ENCODE data around the gene ACOX2. TPM values are rescaled to one million over a fixed set of nuclear protein-coding genes. Genes with fewer than 3 reads are reported as not detected.

Gene ACOX2
- total and polyA plus RNA-seq, 2 of the 13 experiments (the other 11 are each of a cell fraction or from before 2014, with no cell fraction given) = 42.6 to 98.5 TPM

DNA sequence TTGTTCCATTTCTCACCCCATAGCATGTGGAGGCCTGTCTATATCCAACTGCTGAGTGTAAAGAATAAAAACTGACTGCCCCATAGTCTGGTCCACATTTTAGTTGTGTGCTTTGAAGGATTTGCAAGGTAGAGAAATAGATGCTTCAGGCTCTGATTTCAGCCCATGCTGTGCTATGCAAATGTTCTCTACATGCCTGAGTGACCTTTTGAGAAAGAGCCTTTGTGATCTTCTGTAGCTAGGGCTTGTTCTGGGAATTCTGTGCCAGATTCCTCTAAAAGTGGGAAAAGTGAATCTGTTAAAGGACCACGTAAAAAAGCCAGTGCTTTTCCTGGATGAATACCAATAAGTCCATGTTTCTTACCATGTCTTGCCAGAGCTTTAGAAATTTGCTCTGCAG is 39.9 kb downstream of the ACOX2 start:
- TF ChIP-seq ZNF713 (CRISPR knock-in tag; IDR thresholded peaks at IDR 0.05) = no peak
- no peak for TF ChIP-seq KLF12 (CRISPR knock-in tag; IDR thresholded peaks at IDR 0.05; ENCODE audit: borderline replicate concordance)
- no peak for TF ChIP-seq KDM2A (CRISPR knock-in tag; IDR thresholded peaks at IDR 0.05; ENCODE audit: borderline replicate concordance, low read depth)
- no peak for TF ChIP-seq ZNF460 (CRISPR knock-in tag; IDR thresholded peaks at IDR 0.05; ENCODE audit: borderline replicate concordance)
- no peak for TF ChIP-seq IKZF1 (IDR thresholded peaks at IDR 0.05)
- TF ChIP-seq MTF2 (CRISPR knock-in tag; IDR thresholded peaks at IDR 0.05; ENCODE audit: borderline replicate concordance) = no peak
- 59% methylated on average over 1 of the region's 1 CpG for WGBS (ENCODE audit: low lambda C conversion rate)
- no peak overlapping the region for H2AFZ ChIP-seq (ENCODE audit: low read length)
- no peak overlapping the region for H3K4me2 ChIP-seq (ENCODE audit: low read depth, low read length)
- intact Hi-C loops (cut with micrococcal nuclease; ENCODE audit: unreplicated experiment) = no loop called here
- H3K79me2 ChIP-seq (ENCODE audit: insufficient read depth, low read length) = peaks cover 76% of the 10 kb centered on the region
- peaks cover 0 to 23% of the 10 kb centered on the region in 2 experiments; a peak in 4 of 5 replicates for H3K36me3 ChIP-seq (replicated peaks in 1 of 2; ENCODE audit: control insufficient read depth in 1 of 2, insufficient read depth in 2 of 2, low read length in 2 of 2)
- ATAC-seq (peak; percentile 32; the same call in 1 of the 3 replicates), FAIRE-seq (no peak), DNase-seq (ENCODE audit: low spot score) (no peak)
- H3K27me3 ChIP-seq (ENCODE audit: control insufficient read depth in 1 of 2, insufficient read depth in 2 of 2, low read length in 2 of 2) = no peaks in the 10 kb centered on the region; a peak in 1 of 5 replicates
- H4K20me1 ChIP-seq (ENCODE audit: insufficient read depth, low read length) = peaks cover 6% of the 10 kb centered on the region
- no peaks in the 10 kb centered on the region for H3K9me3 ChIP-seq (ENCODE audit: low read length)
- no peak overlapping the region for H3K9ac ChIP-seq (ENCODE audit: insufficient read depth, low read depth, low read length)
- POLR2A ChIA-PET = interaction anchor here (1.3 kb wide), 1 partner anchor 33 kb away, joined by 3 read pairs; no protein-coding TSS in a partner anchor
- CTCF ChIA-PET (ENCODE audit: low intra/inter-chr PET ratio, low total read pairs) = no interaction called here
- H3K4me1 ChIP-seq (ENCODE audit: insufficient read depth, low read length) = peaks cover 47% of the 10 kb centered on the region
- no TSS peak for BruUV-seq (replicated peaks)
- no peak overlapping the region for H3K4me3 ChIP-seq (replicated peaks in 1 of 3; ENCODE audit: insufficient read depth in 1 of 3, low read depth in 2 of 3, low read length in 3 of 3)
- no peak overlapping the region for H3K27ac ChIP-seq (ENCODE audit: extremely low read length, insufficient read depth, low read length)
- in situ Hi-C loops (cut with HindIII; ENCODE audit: extremely low pct_ligation_motif_present, low pct_unique_long_range_greater_than_20kb) = no loop called here

DNA sequence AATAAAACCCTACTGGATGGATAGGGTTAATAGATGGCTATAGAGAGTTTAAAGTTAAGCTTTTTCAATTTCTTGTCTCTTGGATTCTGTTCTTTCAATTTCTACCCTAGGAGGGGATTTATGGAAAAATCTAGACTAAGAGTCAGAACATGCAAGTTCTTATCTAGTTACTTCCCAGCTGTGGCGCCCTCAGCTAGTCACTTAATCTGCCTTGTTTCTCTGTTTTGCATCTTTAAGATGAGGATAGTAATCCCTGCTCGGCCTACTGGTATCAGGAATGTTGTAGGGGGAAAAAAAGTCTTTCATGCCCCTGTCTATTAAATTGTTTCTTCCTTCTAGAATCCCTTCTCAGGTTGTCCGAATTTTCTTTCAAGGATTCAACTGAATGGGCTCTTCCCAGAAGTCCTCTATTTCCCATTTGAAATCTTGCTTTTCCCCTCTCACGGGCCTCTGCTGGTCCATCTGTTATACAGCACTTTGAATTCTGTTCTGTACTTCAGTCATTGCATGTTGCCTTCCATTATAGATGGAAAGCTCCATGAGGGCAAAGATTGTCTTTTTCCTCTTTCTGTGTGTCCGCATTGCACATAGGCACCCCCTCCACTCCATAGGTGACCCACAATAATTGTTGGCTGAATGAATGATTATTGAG is 40.7 kb downstream of the ACOX2 start:
- Histone ChIP-seq H3K9me3 (ENCODE audit: low read length) (no peaks in the 10 kb centered on the region), H3K9ac (ENCODE audit: insufficient read depth, low read depth, low read length) (no peak overlapping the region), H3K4me3 (replicated peaks in 1 of 3; ENCODE audit: insufficient read depth in 1 of 3, low read depth in 2 of 3, low read length in 3 of 3) (no peak overlapping the region), H3K36me3 (replicated peaks in 1 of 2; ENCODE audit: control insufficient read depth in 1 of 2, insufficient read depth in 2 of 2, low read length in 2 of 2) (peaks cover 0 to 17% of the 10 kb centered on the region in 2 experiments; a peak in 4 of 5 replicates), H3K27me3 (ENCODE audit: control insufficient read depth in 1 of 2, insufficient read depth in 2 of 2, low read length in 2 of 2) (no peaks in the 10 kb centered on the region; a peak in 1 of 5 replicates), H3K79me2 (ENCODE audit: insufficient read depth, low read length) (peaks cover 74% of the 10 kb centered on the region), H3K4me1 (ENCODE audit: insufficient read depth, low read length) (peaks cover 48% of the 10 kb centered on the region), H4K20me1 (ENCODE audit: insufficient read depth, low read length) (peaks cover 6% of the 10 kb centered on the region), H2AFZ (ENCODE audit: low read length) (no peak overlapping the region), H3K27ac (ENCODE audit: extremely low read length, insufficient read depth, low read length) (no peak overlapping the region), H3K4me2 (ENCODE audit: low read depth, low read length) (no peak overlapping the region)
- CTCF ChIA-PET (ENCODE audit: low intra/inter-chr PET ratio, low total read pairs) = no interaction called here
- no peak for DNase-seq (ENCODE audit: low spot score)
- WGBS (ENCODE audit: low lambda C conversion rate) = 92% methylated on average over 5 of the region's 5 CpGs
- in situ Hi-C loops (cut with HindIII; ENCODE audit: extremely low pct_ligation_motif_present, low pct_unique_long_range_greater_than_20kb) = no loop called here
- FAIRE-seq = no peak
- POLR2A ChIA-PET = no interaction called here
- intact Hi-C loops (cut with micrococcal nuclease; ENCODE audit: unreplicated experiment) = no loop called here
- BruUV-seq (replicated peaks) = no TSS peak
- ATAC-seq = no peak
- TF ChIP-seq ZFY (CRISPR knock-in tag; IDR thresholded peaks at IDR 0.05) (no peak), ZNF572 (CRISPR knock-in tag; IDR thresholded peaks at IDR 0.05) (no peak), ASH2L (IDR thresholded peaks at IDR 0.05; ENCODE audit: insufficient read length, low read depth, low read length) (no peak), HIVEP1 (CRISPR knock-in tag; IDR thresholded peaks at IDR 0.05) (no peak), SMYD3 (CRISPR knock-in tag; IDR thresholded peaks at IDR 0.05) (no peak), ZNF83 (CRISPR knock-in tag; IDR thresholded peaks at IDR 0.05; ENCODE audit: borderline replicate concordance) (no peak), ZNF773 (CRISPR knock-in tag; IDR thresholded peaks at IDR 0.05; ENCODE audit: borderline replicate concordance) (no peak), MED1 (CRISPR knock-in tag; IDR thresholded peaks at IDR 0.05) (no peak), ZBTB7A (CRISPR knock-in tag; IDR thresholded peaks at IDR 0.05) (no peak), ZNF143 (CRISPR knock-in tag; IDR thresholded peaks at IDR 0.05) (no peak)
- TF ChIP-seq, protein P1, sequence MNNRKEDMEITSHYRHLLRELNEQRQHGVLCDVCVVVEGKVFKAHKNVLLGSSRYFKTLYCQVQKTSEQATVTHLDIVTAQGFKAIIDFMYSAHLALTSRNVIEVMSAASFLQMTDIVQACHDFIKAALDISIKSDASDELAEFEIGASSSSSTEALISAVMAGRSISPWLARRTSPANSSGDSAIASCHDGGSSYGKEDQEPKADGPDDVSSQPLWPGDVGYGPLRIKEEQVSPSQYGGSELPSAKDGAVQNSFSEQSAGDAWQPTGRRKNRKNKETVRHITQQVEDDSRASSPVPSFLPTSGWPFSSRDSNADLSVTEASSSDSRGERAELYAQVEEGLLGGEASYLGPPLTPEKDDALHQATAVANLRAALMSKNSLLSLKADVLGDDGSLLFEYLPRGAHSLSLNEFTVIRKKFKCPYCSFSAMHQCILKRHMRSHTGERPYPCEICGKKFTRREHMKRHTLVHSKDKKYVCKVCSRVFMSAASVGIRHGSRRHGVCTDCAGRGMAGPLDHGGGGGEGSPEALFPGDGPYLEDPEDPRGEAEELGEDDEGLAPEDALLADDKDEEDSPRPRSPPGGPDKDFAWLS (CRISPR knock-in tag; IDR thresholded peaks at IDR 0.05; ENCODE audit: borderline replicate concordance) = no peak
- TF ChIP-seq, protein P2, sequence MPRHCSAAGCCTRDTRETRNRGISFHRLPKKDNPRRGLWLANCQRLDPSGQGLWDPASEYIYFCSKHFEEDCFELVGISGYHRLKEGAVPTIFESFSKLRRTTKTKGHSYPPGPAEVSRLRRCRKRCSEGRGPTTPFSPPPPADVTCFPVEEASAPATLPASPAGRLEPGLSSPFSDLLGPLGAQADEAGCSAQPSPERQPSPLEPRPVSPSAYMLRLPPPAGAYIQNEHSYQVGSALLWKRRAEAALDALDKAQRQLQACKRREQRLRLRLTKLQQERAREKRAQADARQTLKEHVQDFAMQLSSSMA (CRISPR knock-in tag; IDR thresholded peaks at IDR 0.05) = no peak
